KOPT-K1 (cell line): Measurements from ENCODE around the gene FKBP1A.
A peak's percentile ranks its signal among the peaks of the same experiment; 100 is the strongest.

Experiments
- H3K27ac ChIP-seq: fragments of 200-600 bp; sonication (generic); 2 replicates; pipeline ENCODE4 v1.5.1; 2016; ENCODE audit warnings: antibody characterized with exemption, mild to moderate bottlenecking, low read depth, low read length; ENCODE audit not compliant: poor library complexity, severe bottlenecking
- H3K36me3 ChIP-seq: fragments of 200-600 bp; sonication (generic); 2 replicates; pipeline ENCODE4 v1.5.1; 2017; ENCODE audit warnings: antibody characterized with exemption, mild to moderate bottlenecking, low read length, moderate library complexity; ENCODE audit not compliant: insufficient read depth
- H3K9me3 ChIP-seq: fragments of 200-600 bp; sonication (generic); 2 replicates; pipeline ENCODE4 v1.5.1; 2017; ENCODE audit warnings: antibody characterized with exemption, low read length, mild to moderate bottlenecking; ENCODE audit not compliant: insufficient read depth, poor library complexity, severe bottlenecking

FKBP1A gene

GRCh38 chr20:1392693-1393506 is at the start of gene FKBP1A:
Gene FKBP1A, minus strand, starts transcription at chr20:1393054. Its CDS starts 56 bp downstream, at chr20:1392998.
- Histone ChIP-seq H3K27ac (peak within 1 kb of the TSS; percentile 85), H3K36me3 (peaks cover 12% of the 10 kb centered on the region)

GRCh38 chr20:1442304-1442703 is 49.5 kb upstream of the FKBP1A start:
- Histone ChIP-seq H3K9me3 (no peaks in the 10 kb centered on the region), H3K36me3 (peaks cover 73% of the 10 kb centered on the region), H3K27ac (no peak overlapping the region)

More at GRCh38 chr20:1392693-1393506, at the start of gene FKBP1A:
- peaks cover 15% of the 10 kb centered on the region for H3K9me3 ChIP-seq

GRCh38 chr20:1441133-1441532 is 48.3 kb upstream of the FKBP1A start:
- Histone ChIP-seq H3K27ac (no peak overlapping the region), H3K36me3 (peaks cover 61% of the 10 kb centered on the region), H3K9me3 (no peaks in the 10 kb centered on the region)

- H3K36me3 ChIP-seq: peaks cover 50% of the 10 kb centered on the region
- H3K27ac ChIP-seq: no peak overlapping the region
- H3K9me3 ChIP-seq: no peaks in the 10 kb centered on the region
These were observed 47.2 kb upstream of the FKBP1A start for GRCh38 chr20:1440024-1440423.

- H3K27ac ChIP-seq: no peak overlapping the region
- H3K9me3 ChIP-seq: peaks cover 5% of the 10 kb centered on the region
- peaks cover 34% of the 10 kb centered on the region for H3K36me3 ChIP-seq
These were observed 45.5 kb upstream of the FKBP1A start for GRCh38 chr20:1438361-1438760.

GRCh38 chr20:1437235-1437904 is 44.5 kb upstream of the FKBP1A start:
- H3K36me3 ChIP-seq: peaks cover 24% of the 10 kb centered on the region; the same call in 1 of the 2 replicates
- peaks cover 7% of the 10 kb centered on the region for H3K9me3 ChIP-seq
- no peak overlapping the region for H3K27ac ChIP-seq

GRCh38 chr20:1436263-1436662 is 43.4 kb upstream of the FKBP1A start:
- Histone ChIP-seq H3K9me3 (peaks cover 7% of the 10 kb centered on the region), H3K36me3 (peaks cover 14% of the 10 kb centered on the region; the same call in 1 of the 2 replicates), H3K27ac (no peak overlapping the region)

GRCh38 chr20:1435337-1435699 is 42.5 kb upstream of the FKBP1A start:
- H3K9me3 ChIP-seq: peaks cover 7% of the 10 kb centered on the region
- H3K27ac ChIP-seq: no peak overlapping the region
- H3K36me3 ChIP-seq: peaks cover 8% of the 10 kb centered on the region; the same call in 1 of the 2 replicates

- Histone ChIP-seq H3K27ac (no peak overlapping the region), H3K9me3 (peaks cover 7% of the 10 kb centered on the region)
These were observed 41.9 kb upstream of the FKBP1A start for GRCh38 chr20:1434571-1435336.

GRCh38 chr20:1431158-1431557 is 38.3 kb upstream of the FKBP1A start:
- no peak overlapping the region for H3K27ac ChIP-seq
- no peaks in the 10 kb centered on the region for H3K36me3 ChIP-seq
- peaks cover 7% of the 10 kb centered on the region for H3K9me3 ChIP-seq

More at GRCh38 chr20:1434571-1435336, 41.9 kb upstream of the FKBP1A start:
- peaks cover 2% of the 10 kb centered on the region; the same call in 1 of the 2 replicates for H3K36me3 ChIP-seq

- H3K9me3 ChIP-seq: peaks cover 7% of the 10 kb centered on the region
- no peaks in the 10 kb centered on the region for H3K36me3 ChIP-seq
- H3K27ac ChIP-seq: no peak overlapping the region
These were observed 37.2 kb upstream of the FKBP1A start for GRCh38 chr20:1430004-1430451.

- Histone ChIP-seq H3K36me3 (no peaks in the 10 kb centered on the region), H3K27ac (no peak overlapping the region), H3K9me3 (peaks cover 7% of the 10 kb centered on the region)
These were observed 36.4 kb upstream of the FKBP1A start for GRCh38 chr20:1429143-1429728.

GRCh38 chr20:1427457-1428054 is 34.7 kb upstream of the FKBP1A start:
- no peaks in the 10 kb centered on the region for H3K36me3 ChIP-seq
- no peak overlapping the region for H3K27ac ChIP-seq
- no peaks in the 10 kb centered on the region for H3K9me3 ChIP-seq

- Histone ChIP-seq H3K36me3 (no peaks in the 10 kb centered on the region), H3K27ac (no peak overlapping the region), H3K9me3 (peaks cover under 1% of the 10 kb centered on the region)
These were observed 33.5 kb upstream of the FKBP1A start for GRCh38 chr20:1426231-1426849.
